ENCODE measurements around the gene MGAT4C.

The MGAT4C gene

GRCh38 chr12:86006727-86007126 is 249.5 kb downstream of the MGAT4C start:
- Histone ChIP-seq H3K36me3 (ENCODE audit: control insufficient read depth, insufficient read depth, low read length) (no peaks in the 10 kb centered on the region), H3K4me3 (replicated peaks; ENCODE audit: low read depth, low read length) (no peak overlapping the region), H3K27me3 (replicated peaks; ENCODE audit: control insufficient read depth, insufficient read depth, low read length) (no peaks in the 10 kb centered on the region)
- no peak for DNase-seq (ENCODE audit: extremely low read depth, insufficient read length)
- TF ChIP-seq CTCF (IDR thresholded peaks at IDR 0.05; ENCODE audit: insufficient read depth, low read length, poor library complexity, severe bottlenecking), result no peak

GRCh38 chr12:85998074-85998473 is 258.1 kb downstream of the MGAT4C start:
- H3K36me3 ChIP-seq (ENCODE audit: control insufficient read depth, insufficient read depth, low read length), result no peaks in the 10 kb centered on the region
- DNase-seq (ENCODE audit: extremely low read depth, insufficient read length), result no peak
- no peak for TF ChIP-seq CTCF (IDR thresholded peaks at IDR 0.05; ENCODE audit: insufficient read depth, low read length, poor library complexity, severe bottlenecking)
- H3K4me3 ChIP-seq (replicated peaks; ENCODE audit: low read depth, low read length), result no peak overlapping the region
- H3K27me3 ChIP-seq (replicated peaks; ENCODE audit: control insufficient read depth, insufficient read depth, low read length), result no peaks in the 10 kb centered on the region

- Histone ChIP-seq H3K4me3 (replicated peaks; ENCODE audit: low read depth, low read length) (no peak overlapping the region), H3K27me3 (replicated peaks; ENCODE audit: control insufficient read depth, insufficient read depth, low read length) (no peaks in the 10 kb centered on the region), H3K36me3 (ENCODE audit: control insufficient read depth, insufficient read depth, low read length) (no peaks in the 10 kb centered on the region)
- TF ChIP-seq CTCF (IDR thresholded peaks at IDR 0.05; ENCODE audit: insufficient read depth, low read length, poor library complexity, severe bottlenecking), result no peak
- DNase-seq (ENCODE audit: extremely low read depth, insufficient read length), result no peak
Observed at GRCh38 chr12:85996280-85996679, 259.9 kb downstream of the MGAT4C start.

GRCh38 chr12:85993746-85994145 is 262.4 kb downstream of the MGAT4C start:
- Histone ChIP-seq H3K27me3 (replicated peaks; ENCODE audit: control insufficient read depth, insufficient read depth, low read length) (no peaks in the 10 kb centered on the region), H3K36me3 (ENCODE audit: control insufficient read depth, insufficient read depth, low read length) (no peaks in the 10 kb centered on the region), H3K4me3 (replicated peaks; ENCODE audit: low read depth, low read length) (no peak overlapping the region)
- no peak for TF ChIP-seq CTCF (IDR thresholded peaks at IDR 0.05; ENCODE audit: insufficient read depth, low read length, poor library complexity, severe bottlenecking)
- no peak for DNase-seq (ENCODE audit: extremely low read depth, insufficient read length)

- Histone ChIP-seq H3K4me3 (replicated peaks; ENCODE audit: low read depth, low read length) (no peak overlapping the region), H3K36me3 (ENCODE audit: control insufficient read depth, insufficient read depth, low read length) (no peaks in the 10 kb centered on the region), H3K27me3 (replicated peaks; ENCODE audit: control insufficient read depth, insufficient read depth, low read length) (no peaks in the 10 kb centered on the region)
- TF ChIP-seq CTCF (IDR thresholded peaks at IDR 0.05; ENCODE audit: insufficient read depth, low read length, poor library complexity, severe bottlenecking), result no peak
- no peak for DNase-seq (ENCODE audit: extremely low read depth, insufficient read length)
Observed at GRCh38 chr12:85985996-85986395, 270.2 kb downstream of the MGAT4C start.

- no peak for DNase-seq (ENCODE audit: extremely low read depth, insufficient read length)
- Histone ChIP-seq H3K27me3 (replicated peaks; ENCODE audit: control insufficient read depth, insufficient read depth, low read length) (no peaks in the 10 kb centered on the region), H3K4me3 (replicated peaks; ENCODE audit: low read depth, low read length) (no peak overlapping the region), H3K36me3 (ENCODE audit: control insufficient read depth, insufficient read depth, low read length) (no peaks in the 10 kb centered on the region)
- no peak for TF ChIP-seq CTCF (IDR thresholded peaks at IDR 0.05; ENCODE audit: insufficient read depth, low read length, poor library complexity, severe bottlenecking)
Observed at GRCh38 chr12:85983601-85984000, 272.6 kb downstream of the MGAT4C start.
